Upper lobe of left lung (tissue), 4 donors: ENCODE data around the gene PPA1.

Experiments used
- POLR2A ChIP-seq, 4 donors: fragments of 450-650 bp; IDR thresholded peaks; one replicate each; pipeline ENCODE4 v1.5.1; 2016 to 2017; ENCODE audit warnings: antibody characterized with exemption in 4 of 4, mild to moderate bottlenecking in 2 of 4
- TF ChIP-seq, protein P1 (sequence below), 6 experiments: fragments of 450-650 bp in 4 of 6; fragments of 200-600 bp in 2 of 6; sonication (generic) in 2 of 6; IDR thresholded peaks; one replicate each; pipeline ENCODE4 v1.5.1; 2016 to 2019; ENCODE audit warnings: antibody characterized with exemption in 6 of 6

DNA sequence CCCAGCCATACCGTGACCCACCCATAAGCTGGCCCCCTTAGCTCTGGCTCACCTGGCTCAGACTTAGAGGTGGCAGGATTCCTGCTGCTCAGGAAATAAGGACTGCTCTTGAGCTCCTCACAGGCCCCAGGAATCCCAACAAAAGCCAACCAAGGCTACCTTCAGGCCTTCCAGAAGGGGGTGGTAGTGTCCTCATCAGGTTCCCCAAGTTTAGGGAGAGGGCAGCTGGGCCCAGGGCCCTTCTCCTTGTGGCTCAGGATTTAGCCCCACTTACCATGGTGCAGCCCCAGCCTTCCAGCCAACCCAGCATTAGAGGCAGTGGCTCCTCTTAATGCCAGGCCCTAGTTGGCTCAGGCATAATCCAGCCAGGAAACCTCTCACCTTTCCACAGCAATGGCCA lies 27.0 kb upstream of the PPA1 start:
- TF ChIP-seq, protein P1, sequence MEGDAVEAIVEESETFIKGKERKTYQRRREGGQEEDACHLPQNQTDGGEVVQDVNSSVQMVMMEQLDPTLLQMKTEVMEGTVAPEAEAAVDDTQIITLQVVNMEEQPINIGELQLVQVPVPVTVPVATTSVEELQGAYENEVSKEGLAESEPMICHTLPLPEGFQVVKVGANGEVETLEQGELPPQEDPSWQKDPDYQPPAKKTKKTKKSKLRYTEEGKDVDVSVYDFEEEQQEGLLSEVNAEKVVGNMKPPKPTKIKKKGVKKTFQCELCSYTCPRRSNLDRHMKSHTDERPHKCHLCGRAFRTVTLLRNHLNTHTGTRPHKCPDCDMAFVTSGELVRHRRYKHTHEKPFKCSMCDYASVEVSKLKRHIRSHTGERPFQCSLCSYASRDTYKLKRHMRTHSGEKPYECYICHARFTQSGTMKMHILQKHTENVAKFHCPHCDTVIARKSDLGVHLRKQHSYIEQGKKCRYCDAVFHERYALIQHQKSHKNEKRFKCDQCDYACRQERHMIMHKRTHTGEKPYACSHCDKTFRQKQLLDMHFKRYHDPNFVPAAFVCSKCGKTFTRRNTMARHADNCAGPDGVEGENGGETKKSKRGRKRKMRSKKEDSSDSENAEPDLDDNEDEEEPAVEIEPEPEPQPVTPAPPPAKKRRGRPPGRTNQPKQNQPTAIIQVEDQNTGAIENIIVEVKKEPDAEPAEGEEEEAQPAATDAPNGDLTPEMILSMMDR (IDR thresholded peaks at IDR 0.05), result no peak
- no peak for TF ChIP-seq POLR2A (IDR thresholded peaks at IDR 0.05)
